Skeletal muscle cell (primary cell): ENCODE data around the gene TMEM143.

Experiments used
- DNase-seq: peaks from one replicate; pipeline ENCODE4 v3.0.0-alpha.2; 2010; ENCODE audit warnings: low read depth
- H3K4me3 ChIP-seq: 2 replicates; pipeline ENCODE4 v1.5.1; 2011; ENCODE audit warnings: low read depth, mild to moderate bottlenecking, control low read depth, low read length, moderate library complexity

TMEM143 gene

GRCh38 chr19:48362716-48363499 lies 832 bp downstream of the TMEM143 start:
- H3K4me3 ChIP-seq = peak overlapping the region; percentile 82

GRCh38 chr19:48361912-48362311 lies 1.8 kb downstream of the TMEM143 start:
- no peak overlapping the region for H3K4me3 ChIP-seq
- no peak for DNase-seq

More at GRCh38 chr19:48362716-48363499, 832 bp downstream of the TMEM143 start:
- DNase-seq = peak; percentile 79

GRCh38 chr19:48359123-48359522 lies 4.6 kb downstream of the TMEM143 start:
- no peak overlapping the region for H3K4me3 ChIP-seq
- no peak for DNase-seq

GRCh38 chr19:48355365-48355954 lies 8.3 kb downstream of the TMEM143 start:
- H3K4me3 ChIP-seq = no peak overlapping the region
- DNase-seq = no peak

GRCh38 chr19:48354332-48354992 lies 9.3 kb downstream of the TMEM143 start:
- no peak for DNase-seq
- no peak overlapping the region for H3K4me3 ChIP-seq

GRCh38 chr19:48353677-48354076 lies 10.1 kb downstream of the TMEM143 start:
- DNase-seq = no peak
- H3K4me3 ChIP-seq = no peak overlapping the region

- no peak overlapping the region for H3K4me3 ChIP-seq
These were observed 12.4 kb downstream of the TMEM143 start for GRCh38 chr19:48351341-48351752.

GRCh38 chr19:48350856-48351255 lies 12.9 kb downstream of the TMEM143 start:
- no peak for DNase-seq
- no peak overlapping the region for H3K4me3 ChIP-seq

More at GRCh38 chr19:48351341-48351752, 12.4 kb downstream of the TMEM143 start:
- no peak for DNase-seq

GRCh38 chr19:48348737-48349136 lies 15.0 kb downstream of the TMEM143 start:
- no peak for DNase-seq
- H3K4me3 ChIP-seq = no peak overlapping the region

GRCh38 chr19:48348045-48348444 lies 15.7 kb downstream of the TMEM143 start:
- H3K4me3 ChIP-seq = no peak overlapping the region
- no peak for DNase-seq

- no peak for DNase-seq
- H3K4me3 ChIP-seq = no peak overlapping the region
These were observed 17.5 kb downstream of the TMEM143 start for GRCh38 chr19:48346191-48346590.

- no peak overlapping the region for H3K4me3 ChIP-seq
- DNase-seq = no peak
These were observed 18.8 kb downstream of the TMEM143 start for GRCh38 chr19:48344892-48345291.

GRCh38 chr19:48342841-48343540 lies 20.7 kb downstream of the TMEM143 start:
- no peak overlapping the region for H3K4me3 ChIP-seq
- no peak for DNase-seq

- no peak overlapping the region for H3K4me3 ChIP-seq
- no peak for DNase-seq
These were observed 21.4 kb downstream of the TMEM143 start for GRCh38 chr19:48342414-48342738.

GRCh38 chr19:48341515-48342413 lies 22.0 kb downstream of the TMEM143 start:
- H3K4me3 ChIP-seq = no peak overlapping the region
- DNase-seq = no peak

- H3K4me3 ChIP-seq = no peak overlapping the region
- DNase-seq = no peak
These were observed 22.7 kb downstream of the TMEM143 start for GRCh38 chr19:48340995-48341394.

GRCh38 chr19:48338802-48339503 lies 24.8 kb downstream of the TMEM143 start:
- DNase-seq = no peak
- no peak overlapping the region for H3K4me3 ChIP-seq

- H3K4me3 ChIP-seq = no peak overlapping the region
- no peak for DNase-seq
These were observed 25.4 kb downstream of the TMEM143 start for GRCh38 chr19:48338253-48338755.
